IMR-90 (cell line): ENCODE data around the gene GRIN2B. TPM values are rescaled to one million over a fixed set of nuclear protein-coding genes. Genes with fewer than 3 reads are reported as not detected.

Source experiments
- ATAC-seq: fragments of 200-7000 bp; cut with Tn5 transposase; 2 replicates; pipeline ENCODE4 v1.9.1; 2020; ENCODE audit warnings: low read depth, mild to moderate bottlenecking, moderate library complexity
- BruUV-seq: library from RNA; stranded (reverse); fragments of 400-500 nt; replicated peaks from 2 replicates; lab custom pipeline; 2021; lab: Mats Ljungman, UMichigan
- CTCF ChIA-PET: fragments of 300-600 bp; formaldehyde crosslinking; extraction: SDS; loops from one replicate; lab custom pipeline; 2021; ENCODE audit warnings: antibody characterized with exemption; lab: Yijun Ruan, JAX
- POLR2A ChIA-PET: fragments of 300-600 bp; sonication (Branson Sonifier 250); formaldehyde crosslinking; loops from one replicate; lab custom pipeline; 2022; ENCODE audit warnings: antibody characterized with exemption; ENCODE audit not compliant: unreplicated experiment; lab: Charles Lee
- DNase-seq: peaks from one replicate; pipeline ENCODE4 v3.0.0; 2013
- H2AFZ ChIP-seq: replicated peaks from 2 replicates; pipeline ENCODE3; 2013; ENCODE audit warnings: low read length, mild to moderate bottlenecking; ENCODE audit not compliant: poor library complexity
- H2AK5ac ChIP-seq: 2 replicates; pipeline ENCODE4 v1.6.1; 2013; ENCODE audit warnings: low read depth, low read length, inconsistent platforms
- H2AK9ac ChIP-seq: replicated peaks from 2 replicates; pipeline ENCODE3; 2013; ENCODE audit warnings: mild to moderate bottlenecking, low read depth, low read length, moderate library complexity; ENCODE audit not compliant: poor library complexity
- H2BK120ac ChIP-seq: 2 replicates; pipeline ENCODE4 v1.6.1; 2013; ENCODE audit warnings: low read depth, low read length, inconsistent platforms
- H2BK15ac ChIP-seq: 3 replicates; pipeline ENCODE4 v1.6.1; 2013; ENCODE audit warnings: low read depth, low read length, inconsistent platforms
- H2BK20ac ChIP-seq: 2 replicates; pipeline ENCODE4 v1.6.1; 2013; ENCODE audit warnings: low read depth, mild to moderate bottlenecking, inconsistent platforms, low read length, moderate library complexity
- H2BK5ac ChIP-seq: 2 replicates; pipeline ENCODE4 v1.6.1; 2013; ENCODE audit warnings: mild to moderate bottlenecking, low read depth, low read length, inconsistent platforms; ENCODE audit not compliant: poor library complexity, severe bottlenecking
- H3K14ac ChIP-seq: replicated peaks from 2 replicates; pipeline ENCODE4 v1.6.1; 2013; ENCODE audit warnings: low read depth, low read length, inconsistent platforms
- H3K18ac ChIP-seq: 2 replicates; pipeline ENCODE4 v1.6.1; 2013; ENCODE audit warnings: low read depth, low read length, control low read depth
- H3K23ac ChIP-seq: 2 replicates; pipeline ENCODE4 v1.6.1; 2013; ENCODE audit warnings: low read depth, low read length, inconsistent platforms
- H3K27ac ChIP-seq: 2 replicates; pipeline ENCODE4 v1.5.1; 2013; ENCODE audit warnings: mild to moderate bottlenecking, control low read depth, low read length; ENCODE audit not compliant: insufficient read depth
- H3K27me3 ChIP-seq: 2 replicates; pipeline ENCODE4 v1.6.1; 2013; ENCODE audit warnings: low read length; ENCODE audit not compliant: control insufficient read depth, insufficient read depth
- H3K36me3 ChIP-seq: 2 replicates; pipeline ENCODE4 v1.6.1; 2013; ENCODE audit warnings: low read length, mixed read lengths; ENCODE audit not compliant: control insufficient read depth, insufficient read depth
- H3K4ac ChIP-seq: 2 replicates; pipeline ENCODE4 v1.6.1; 2013; ENCODE audit warnings: low read depth, low read length, inconsistent platforms
- H3K4me1 ChIP-seq: 2 replicates; pipeline ENCODE4 v1.6.1; 2013; ENCODE audit warnings: low read length, mixed read lengths; ENCODE audit not compliant: control insufficient read depth, insufficient read depth
- H3K4me2 ChIP-seq: 2 replicates; pipeline ENCODE4 v1.6.1; 2013; ENCODE audit warnings: low read depth, mild to moderate bottlenecking, control low read depth, low read length, moderate library complexity
- H3K4me3 ChIP-seq: 2 replicates; pipeline ENCODE4 v1.5.1; 2013; ENCODE audit warnings: low read depth, mild to moderate bottlenecking, control low read depth, low read length, moderate library complexity; ENCODE audit not compliant: insufficient read depth
- H3K56ac ChIP-seq: 2 replicates; pipeline ENCODE4 v1.6.1; 2013; ENCODE audit warnings: low read length, inconsistent platforms; ENCODE audit not compliant: insufficient read depth; ENCODE audit errors: extremely low read depth
- H3K79me1 ChIP-seq, 2 experiments: 2 replicates each; pipeline ENCODE4 v1.6.1; 2013; ENCODE audit warnings: low read length in 2 of 2, inconsistent platforms in 1 of 2, low read depth in 1 of 2
- H3K9ac ChIP-seq: 2 replicates; pipeline ENCODE4 v1.6.1; 2013; ENCODE audit warnings: low read depth, low read length, control low read depth
- H3K9me1 ChIP-seq: 2 replicates; pipeline ENCODE4 v1.6.1; 2013; ENCODE audit warnings: low read length, inconsistent platforms; ENCODE audit not compliant: insufficient read depth
- H3K9me3 ChIP-seq: 2 replicates; pipeline ENCODE4 v1.6.1; 2013; ENCODE audit warnings: low read length; ENCODE audit not compliant: control insufficient read depth, insufficient read depth
- H4K20me1 ChIP-seq: 2 replicates; pipeline ENCODE4 v1.6.1; 2013; ENCODE audit warnings: low read length, inconsistent platforms; ENCODE audit not compliant: insufficient read depth
- H4K5ac ChIP-seq: 2 replicates; pipeline ENCODE4 v1.6.1; 2013; ENCODE audit warnings: mild to moderate bottlenecking, low read depth, low read length, control low read depth
- H4K8ac ChIP-seq, 2 experiments: 2 replicates each; pipeline ENCODE4 v1.6.1; 2013; ENCODE audit warnings: low read depth in 2 of 2, low read length in 2 of 2, control low read depth in 1 of 2, inconsistent platforms in 1 of 2
- H4K91ac ChIP-seq: 2 replicates; pipeline ENCODE4 v1.6.1; 2013; ENCODE audit warnings: low read depth, low read length, inconsistent platforms; ENCODE audit not compliant: insufficient read depth
- BHLHE40 ChIP-seq: fragments of 150-350 bp; IDR thresholded peaks from 2 replicates; pipeline ENCODE4 v1.6.1; 2016; ENCODE audit warnings: mild to moderate bottlenecking, low read depth, low read length
- CEBPB ChIP-seq: IDR thresholded peaks from 2 replicates; pipeline ENCODE4 v1.6.1; 2012; ENCODE audit warnings: low read depth, low read length, improper control_type of control experiment
- CHD1 ChIP-seq: IDR thresholded peaks from 2 replicates; pipeline ENCODE4 v1.6.1; 2012; ENCODE audit warnings: low read depth, low read length, improper control_type of control experiment
- FOS ChIP-seq: fragments of 150-350 bp; IDR thresholded peaks from 2 replicates; pipeline ENCODE4 v1.6.1; 2016; ENCODE audit warnings: low read depth, low read length
- MAFK ChIP-seq: IDR thresholded peaks from 2 replicates; pipeline ENCODE4 v1.6.1; 2012; ENCODE audit warnings: low read depth, low read length, improper control_type of control experiment
- MAZ ChIP-seq: IDR thresholded peaks from 2 replicates; pipeline ENCODE4 v1.6.1; 2012; ENCODE audit warnings: low read depth, mild to moderate bottlenecking, low read length, improper control_type of control experiment, moderate library complexity, borderline replicate concordance
- MXI1 ChIP-seq: IDR thresholded peaks from 2 replicates; pipeline ENCODE4 v1.6.1; 2012; ENCODE audit warnings: low read depth, mild to moderate bottlenecking, low read length, moderate library complexity, borderline replicate concordance
- NFE2L2 ChIP-seq: fragments of 150-350 bp; IDR thresholded peaks from 2 replicates; pipeline ENCODE4 v1.6.1; 2016; ENCODE audit warnings: low read depth, mild to moderate bottlenecking, low read length
- POLR2A ChIP-seq: IDR thresholded peaks from 2 replicates; pipeline ENCODE4 v1.6.1; 2012; ENCODE audit warnings: mild to moderate bottlenecking, low read depth, low read length
- RAD21 ChIP-seq: IDR thresholded peaks from 2 replicates; pipeline ENCODE4 v1.6.1; 2012; ENCODE audit warnings: low read length, improper control_type of control experiment
- RCOR1 ChIP-seq: IDR thresholded peaks from 2 replicates; pipeline ENCODE4 v1.6.1; 2012; ENCODE audit warnings: mild to moderate bottlenecking, low read length, improper control_type of control experiment; ENCODE audit not compliant: insufficient replicate concordance
- RFX5 ChIP-seq: IDR thresholded peaks from 2 replicates; pipeline ENCODE4 v1.8.0; 2012; ENCODE audit warnings: low read depth, mild to moderate bottlenecking, low read length, moderate library complexity
- SMC3 ChIP-seq: fragments of 150-350 bp; IDR thresholded peaks from 2 replicates; pipeline ENCODE4 v1.6.1; 2016; ENCODE audit warnings: low read depth, mild to moderate bottlenecking, antibody characterized with exemption, low read length, moderate library complexity
- WGBS, 2 experiments: methylation state at CpG; one replicate each; pipeline versions ENCODE4 v1.1.5 to v1.1.7; 2013; ENCODE audit warnings: missing lambda C conversion rate in 2 of 2; ENCODE audit not compliant: insufficient read length in 1 of 2; ENCODE audit errors: extremely low coverage in 2 of 2; 5-methylcytosine and 5-hydroxymethylcytosine counted together
- dilution Hi-C: fragments of 300-500 bp; cut with HindIII; formaldehyde crosslinking; loops from one replicate; pipeline ENCODE4 v1.14.3; 2018; ENCODE audit warnings: low sequenced_read_pairs; ENCODE audit not compliant: unreplicated experiment
- in situ Hi-C: fragments of 300-500 bp; cut with MboI; formaldehyde crosslinking; loops from 3 replicates; pipeline ENCODE4 v1.14.3; 2019; ENCODE audit warnings: low sequenced_read_pairs, inconsistent platforms, mixed read lengths
- intact Hi-C: fragments of 100-400 bp; cut with micrococcal nuclease; formaldehyde crosslinking; loops from 2 replicates; pipeline ENCODE4 v1.10.0; 2022
- polyA plus RNA-seq, 3 experiments: library from polyadenylated mRNA; depleted of rRNA; stranded (reverse); fragments of >200 nt; gene quantifications; 2 replicates each; pipeline ENCODE4 v1.2.3, GENCODE V29; 2012; ENCODE audit warnings: low replicate concordance in 1 of 3
- total RNA-seq: library from RNA; depleted of rRNA; stranded (reverse); fragments of >200 nt; gene quantifications from 2 replicates; pipeline ENCODE4 v1.2.3, GENCODE V29; 2012
- TF ChIP-seq, protein P1 (sequence below): fragments of 150-350 bp; IDR thresholded peaks from 2 replicates; pipeline ENCODE4 v1.6.1; 2017; ENCODE audit warnings: mild to moderate bottlenecking, antibody characterized with exemption, low read length, low read depth
- TF ChIP-seq, protein P2 (sequence below): fragments of 150-350 bp; IDR thresholded peaks from 2 replicates; pipeline ENCODE4 v1.6.1; 2016; ENCODE audit warnings: low read depth, mild to moderate bottlenecking, low read length, moderate library complexity, borderline replicate concordance
- TF ChIP-seq, protein P3 (sequence below): conservative IDR thresholded peaks from 2 replicates; pipeline ENCODE4 v1.5.1; 2012; ENCODE audit warnings: mild to moderate bottlenecking, low read depth, low read length, improper control_type of control experiment

GRIN2B gene
- total and polyA plus RNA-seq, 2 of the 4 experiments (the other 2 are of a cell fraction) = under 0.01 TPM; not detected in 1

DNA sequence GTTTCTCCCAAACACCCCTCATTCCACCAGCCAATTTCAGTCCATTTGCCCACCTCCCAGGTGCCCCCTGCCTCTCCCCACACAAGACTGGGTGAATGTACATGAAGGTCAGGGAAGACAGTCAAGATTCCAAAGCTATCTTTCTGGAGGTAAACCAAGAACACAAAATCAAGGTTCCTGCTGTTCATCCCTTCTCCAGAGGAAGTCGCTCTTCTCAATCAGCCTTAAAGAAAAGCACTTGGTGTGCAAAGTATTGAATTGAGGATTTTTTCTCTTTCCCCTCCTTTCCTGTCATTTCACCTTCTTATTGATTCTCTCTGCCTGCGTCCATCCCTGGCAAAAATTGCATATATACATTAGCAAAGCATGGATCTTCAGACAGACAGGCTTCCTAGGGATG, 4.5 kb downstream of the GRIN2B start:
- no peak overlapping the region for H4K5ac ChIP-seq
- no peak overlapping the region for H2BK120ac ChIP-seq
- H4K91ac ChIP-seq = no peak overlapping the region
- peaks cover 8% of the 10 kb centered on the region for H3K27me3 ChIP-seq
- ChIA-PET CTCF (no interaction called here), POLR2A (no interaction called here)
- H3K18ac ChIP-seq = no peak overlapping the region
- H3K9me1 ChIP-seq = no peaks in the 10 kb centered on the region
- H3K9ac ChIP-seq = no peak overlapping the region
- DNase-seq = no peak
- H3K36me3 ChIP-seq = no peaks in the 10 kb centered on the region
- no peak overlapping the region for H3K56ac ChIP-seq
- WGBS, 2 experiments = no CpG with 5 or more reads among the region's 2 CpGs
- no peak overlapping the region for H2BK20ac ChIP-seq
- TF ChIP-seq, protein P1, sequence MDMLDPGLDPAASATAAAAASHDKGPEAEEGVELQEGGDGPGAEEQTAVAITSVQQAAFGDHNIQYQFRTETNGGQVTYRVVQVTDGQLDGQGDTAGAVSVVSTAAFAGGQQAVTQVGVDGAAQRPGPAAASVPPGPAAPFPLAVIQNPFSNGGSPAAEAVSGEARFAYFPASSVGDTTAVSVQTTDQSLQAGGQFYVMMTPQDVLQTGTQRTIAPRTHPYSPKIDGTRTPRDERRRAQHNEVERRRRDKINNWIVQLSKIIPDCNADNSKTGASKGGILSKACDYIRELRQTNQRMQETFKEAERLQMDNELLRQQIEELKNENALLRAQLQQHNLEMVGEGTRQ = no peak
- TF ChIP-seq POLR2A (no peak), MAFK (no peak), CEBPB (no peak), RFX5 (no peak), CHD1 (no peak), RAD21 (no peak), BHLHE40 (no peak), MXI1 (no peak), SMC3 (no peak), MAZ (no peak), RCOR1 (no peak), NFE2L2 (no peak), FOS (no peak)
- TF ChIP-seq, protein P2, sequence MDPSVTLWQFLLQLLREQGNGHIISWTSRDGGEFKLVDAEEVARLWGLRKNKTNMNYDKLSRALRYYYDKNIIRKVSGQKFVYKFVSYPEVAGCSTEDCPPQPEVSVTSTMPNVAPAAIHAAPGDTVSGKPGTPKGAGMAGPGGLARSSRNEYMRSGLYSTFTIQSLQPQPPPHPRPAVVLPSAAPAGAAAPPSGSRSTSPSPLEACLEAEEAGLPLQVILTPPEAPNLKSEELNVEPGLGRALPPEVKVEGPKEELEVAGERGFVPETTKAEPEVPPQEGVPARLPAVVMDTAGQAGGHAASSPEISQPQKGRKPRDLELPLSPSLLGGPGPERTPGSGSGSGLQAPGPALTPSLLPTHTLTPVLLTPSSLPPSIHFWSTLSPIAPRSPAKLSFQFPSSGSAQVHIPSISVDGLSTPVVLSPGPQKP = no peak
- TF ChIP-seq, protein P3, sequence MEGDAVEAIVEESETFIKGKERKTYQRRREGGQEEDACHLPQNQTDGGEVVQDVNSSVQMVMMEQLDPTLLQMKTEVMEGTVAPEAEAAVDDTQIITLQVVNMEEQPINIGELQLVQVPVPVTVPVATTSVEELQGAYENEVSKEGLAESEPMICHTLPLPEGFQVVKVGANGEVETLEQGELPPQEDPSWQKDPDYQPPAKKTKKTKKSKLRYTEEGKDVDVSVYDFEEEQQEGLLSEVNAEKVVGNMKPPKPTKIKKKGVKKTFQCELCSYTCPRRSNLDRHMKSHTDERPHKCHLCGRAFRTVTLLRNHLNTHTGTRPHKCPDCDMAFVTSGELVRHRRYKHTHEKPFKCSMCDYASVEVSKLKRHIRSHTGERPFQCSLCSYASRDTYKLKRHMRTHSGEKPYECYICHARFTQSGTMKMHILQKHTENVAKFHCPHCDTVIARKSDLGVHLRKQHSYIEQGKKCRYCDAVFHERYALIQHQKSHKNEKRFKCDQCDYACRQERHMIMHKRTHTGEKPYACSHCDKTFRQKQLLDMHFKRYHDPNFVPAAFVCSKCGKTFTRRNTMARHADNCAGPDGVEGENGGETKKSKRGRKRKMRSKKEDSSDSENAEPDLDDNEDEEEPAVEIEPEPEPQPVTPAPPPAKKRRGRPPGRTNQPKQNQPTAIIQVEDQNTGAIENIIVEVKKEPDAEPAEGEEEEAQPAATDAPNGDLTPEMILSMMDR = no peak
- no peak for ATAC-seq
- H3K4me1 ChIP-seq = no peaks in the 10 kb centered on the region
- no peak overlapping the region for H3K14ac ChIP-seq
- no peak overlapping the region for H3K27ac ChIP-seq
- BruUV-seq = no TSS peak
- H2AFZ ChIP-seq = no peak overlapping the region
- dilution Hi-C loops = no loop called here
- intact Hi-C loops = no loop called here
- H4K20me1 ChIP-seq = no peaks in the 10 kb centered on the region
- H2AK9ac ChIP-seq = no peak overlapping the region
- no peak overlapping the region for H2BK5ac ChIP-seq
- in situ Hi-C loops = no loop called here
- H2BK15ac ChIP-seq = no peak overlapping the region
- H3K23ac ChIP-seq = no peak overlapping the region
- no peak overlapping the region for H3K4ac ChIP-seq
- no peak overlapping the region for H4K8ac ChIP-seq
- H3K4me2 ChIP-seq = no peak overlapping the region
- H3K9me3 ChIP-seq = no peaks in the 10 kb centered on the region; the same call in 1 of the 2 replicates
- no peaks in the 10 kb centered on the region for H3K79me1 ChIP-seq
- no peak overlapping the region for H2AK5ac ChIP-seq
- H3K4me3 ChIP-seq = no peak overlapping the region
